OCI-LY3 (cell line): ENCODE results near the gene PLA2G2F.

Source experiments
- H2AFZ ChIP-seq: fragments of 200-600, 300-600 bp; shearing (Covaris generic); 2 replicates; pipeline ENCODE4 v1.6.0; 2014; ENCODE audit warnings: antibody characterized with exemption, low read depth, low read length
- H3K27ac ChIP-seq: fragments of 200-600, 300-600 bp; sonication (generic); 2 replicates; pipeline ENCODE4 v1.5.1; 2014; ENCODE audit warnings: mild to moderate bottlenecking, low read length, moderate library complexity, mixed read lengths
- H3K27me3 ChIP-seq: fragments of 200-600, 300-600 bp; sonication (generic); 2 replicates; pipeline ENCODE4 v1.6.1; 2014; ENCODE audit warnings: low read depth, low read length, mixed read lengths
- H3K36me3 ChIP-seq: fragments of 200-600, 300-600 bp; sonication (generic); replicated peaks from 2 replicates; pipeline ENCODE3; 2014; ENCODE audit warnings: low read depth, low read length, mixed read lengths
- H3K4me1 ChIP-seq: fragments of 300-600, 200-600 bp; sonication (generic); 2 replicates; pipeline ENCODE4 v1.6.1; 2014; ENCODE audit warnings: low read length, mixed read lengths
- H3K4me2 ChIP-seq: fragments of 200-600, 300-600 bp; sonication (generic); 2 replicates; pipeline ENCODE4 v1.6.1; 2014; ENCODE audit warnings: low read length, mixed read lengths
- H3K4me3 ChIP-seq: fragments of 300-600, 200-600 bp; sonication (generic); 2 replicates; pipeline ENCODE4 v1.5.1; 2014; ENCODE audit warnings: antibody characterized with exemption, mild to moderate bottlenecking, low read length, moderate library complexity
- H3K79me2 ChIP-seq: fragments of 300-600, 200-600 bp; shearing (Covaris generic); 2 replicates; pipeline ENCODE4 v1.6.1; 2014; ENCODE audit warnings: mild to moderate bottlenecking, low read length, mixed read lengths
- H3K9ac ChIP-seq: fragments of 300-600, 200-600 bp; shearing (Covaris generic); 2 replicates; pipeline ENCODE4 v1.6.0; 2014; ENCODE audit warnings: mild to moderate bottlenecking, low read length, moderate library complexity
- H3K9me3 ChIP-seq: fragments of 200-600, 300-600 bp; shearing (Covaris generic); 2 replicates; pipeline ENCODE4 v1.6.1; 2014; ENCODE audit warnings: low read length, mixed read lengths; ENCODE audit not compliant: insufficient read depth
- H4K20me1 ChIP-seq: fragments of 200-600, 300-600 bp; sonication (generic); 2 replicates; pipeline ENCODE4 v1.6.1; 2016; ENCODE audit warnings: low read length, mixed read lengths; ENCODE audit not compliant: insufficient read depth
- CTCF ChIP-seq: fragments of 200-600, 300-600 bp; sonication (generic); IDR thresholded peaks from 2 replicates; pipeline ENCODE4 v1.5.1; 2014; ENCODE audit warnings: antibody characterized with exemption, low read length, low read depth
- EZH2phosphoT487 ChIP-seq: fragments of 200-600 bp; shearing (Covaris generic); IDR thresholded peaks from 2 replicates; pipeline ENCODE4 v1.6.1; 2018; ENCODE audit warnings: antibody characterized with exemption, mixed run types, low read depth

Gene PLA2G2F

GRCh38 chr1:20138961-20139550 is at the start of gene PLA2G2F:
Gene PLA2G2F, plus strand, starts transcription at chr1:20139323. Its CDS starts 105 bp downstream, at chr1:20139428.
- no peak within 1 kb of the TSS for H3K9ac ChIP-seq
- H3K9me3 ChIP-seq, result no peaks in the 10 kb centered on the region
- no peak within 1 kb of the TSS for H3K4me3 ChIP-seq
- TF ChIP-seq EZH2phosphoT487 (no peak), CTCF (no peak)
- no peaks in the 10 kb centered on the region for H3K79me2 ChIP-seq
- no peaks in the 10 kb centered on the region for H4K20me1 ChIP-seq
- no peaks in the 10 kb centered on the region for H3K4me1 ChIP-seq
- no peaks in the 10 kb centered on the region for H3K27me3 ChIP-seq
- H3K36me3 ChIP-seq, result no peaks in the 10 kb centered on the region
- no peak within 1 kb of the TSS for H3K27ac ChIP-seq
- no peak within 1 kb of the TSS for H3K4me2 ChIP-seq
- H2AFZ ChIP-seq, result no peak within 1 kb of the TSS

GRCh38 chr1:20089328-20090077 is 49.6 kb upstream of the PLA2G2F start:
- Histone ChIP-seq H3K9ac (no peak overlapping the region), H3K4me3 (no peak overlapping the region), H3K4me1 (no peaks in the 10 kb centered on the region), H2AFZ (no peak overlapping the region), H3K36me3 (no peaks in the 10 kb centered on the region), H3K27me3 (no peaks in the 10 kb centered on the region), H3K79me2 (no peaks in the 10 kb centered on the region), H3K27ac (no peak overlapping the region), H3K4me2 (no peak overlapping the region), H3K9me3 (no peaks in the 10 kb centered on the region), H4K20me1 (no peaks in the 10 kb centered on the region)
- TF ChIP-seq EZH2phosphoT487, result no peak
- TF ChIP-seq CTCF, result no peak

GRCh38 chr1:20090119-20090518 is 49.0 kb upstream of the PLA2G2F start:
- Histone ChIP-seq H3K9ac (no peak overlapping the region), H3K9me3 (no peaks in the 10 kb centered on the region), H3K4me2 (no peak overlapping the region), H3K79me2 (no peaks in the 10 kb centered on the region), H3K4me1 (no peaks in the 10 kb centered on the region), H4K20me1 (no peaks in the 10 kb centered on the region), H3K27me3 (no peaks in the 10 kb centered on the region), H3K36me3 (no peaks in the 10 kb centered on the region), H2AFZ (no peak overlapping the region), H3K4me3 (no peak overlapping the region), H3K27ac (no peak overlapping the region)
- TF ChIP-seq CTCF (no peak), EZH2phosphoT487 (no peak)

GRCh38 chr1:20090641-20091040 is 48.5 kb upstream of the PLA2G2F start:
- TF ChIP-seq CTCF (no peak), EZH2phosphoT487 (no peak)
- Histone ChIP-seq H3K9me3 (no peaks in the 10 kb centered on the region), H3K4me3 (no peak overlapping the region), H3K36me3 (no peaks in the 10 kb centered on the region), H3K79me2 (no peaks in the 10 kb centered on the region), H4K20me1 (no peaks in the 10 kb centered on the region), H3K4me1 (no peaks in the 10 kb centered on the region), H3K27ac (no peak overlapping the region), H3K27me3 (no peaks in the 10 kb centered on the region), H3K4me2 (no peak overlapping the region), H3K9ac (no peak overlapping the region), H2AFZ (no peak overlapping the region)
